SHP77 treated with DMSO at 0.1 percent for 48 hours (cell line): ENCODE data around the gene SLC25A39.

Experiments
- DNase-seq: peaks from one replicate; lab custom pipeline; 2025; lab: John Stamatoyannopoulos, UW

Gene SLC25A39

DNA sequence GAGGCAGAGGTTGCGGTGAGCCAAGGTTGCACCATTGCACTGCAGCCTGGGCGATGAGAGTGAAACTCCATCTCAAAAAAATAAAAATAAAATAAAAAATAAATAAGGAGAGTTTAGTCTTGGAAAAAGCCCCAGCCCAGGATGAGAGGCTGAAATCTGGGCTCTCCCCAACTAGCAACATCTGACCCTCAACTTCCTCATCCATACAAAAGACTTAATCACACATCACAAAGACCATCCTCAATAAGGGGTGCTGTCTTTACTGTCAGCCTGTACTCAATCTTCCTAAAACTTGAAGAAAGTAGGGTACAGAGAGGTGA, 45.3 kb downstream of the SLC25A39 start:
- DNase-seq = no peak

DNA sequence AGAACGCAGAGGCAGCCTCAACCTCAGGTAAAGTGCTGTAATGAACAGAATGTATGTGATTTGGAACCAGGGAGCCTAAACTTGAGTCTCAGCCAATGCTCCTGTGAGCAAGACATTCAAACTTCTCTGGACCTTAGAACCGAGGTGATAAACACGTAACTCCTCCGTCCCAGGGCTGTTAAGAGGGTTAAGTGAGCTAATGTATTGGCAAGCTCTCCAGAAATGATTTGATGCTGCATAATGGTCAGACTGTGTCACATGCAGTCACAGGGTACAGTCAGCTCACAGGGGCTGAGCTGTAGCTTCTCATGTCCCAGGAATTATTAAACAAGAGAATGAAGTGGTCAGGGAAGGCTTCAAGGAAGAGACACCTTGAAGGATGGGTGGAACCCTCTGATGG, 46.6 kb downstream of the SLC25A39 start:
- no peak for DNase-seq

DNA sequence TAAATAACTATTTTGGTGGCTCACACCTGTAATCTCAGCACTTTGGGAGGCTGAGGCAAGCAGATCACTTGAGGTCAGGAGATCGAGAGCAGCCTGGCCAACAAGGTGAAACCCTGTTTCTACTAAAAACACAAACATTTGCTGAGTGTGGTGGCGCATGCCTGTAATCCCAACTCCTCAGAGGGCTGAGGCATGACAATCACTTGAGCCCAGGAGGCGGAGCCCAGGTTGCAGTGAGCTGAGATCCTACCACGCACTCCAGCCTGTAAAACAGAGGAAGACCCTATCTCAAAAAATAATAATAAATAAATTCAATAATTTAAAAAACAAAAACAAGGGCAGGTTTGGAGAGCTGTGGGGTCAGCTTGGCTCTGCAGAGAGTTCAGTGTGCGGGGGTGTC, 51.0 kb downstream of the SLC25A39 start:
- no peak for DNase-seq

DNA sequence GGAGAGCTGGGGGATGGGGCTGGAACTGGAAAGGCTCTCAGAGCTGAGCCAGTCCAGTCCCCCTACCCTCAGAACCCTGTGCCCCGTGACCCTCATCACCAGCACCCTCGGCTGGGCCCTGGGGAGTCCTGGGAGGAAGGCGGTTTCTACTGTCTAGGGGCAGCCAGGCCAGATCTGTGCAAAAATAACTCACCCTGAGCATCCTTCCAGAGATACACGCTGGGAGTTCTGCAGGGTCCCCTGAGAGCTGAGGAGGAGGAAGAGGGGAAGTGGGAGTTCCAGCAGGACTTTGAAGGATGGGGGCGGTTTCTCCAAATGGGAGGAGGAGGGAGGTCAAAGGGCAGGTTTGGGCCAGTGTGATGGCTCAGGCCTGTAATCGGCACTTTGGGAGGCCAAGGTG, 51.7 kb downstream of the SLC25A39 start:
- DNase-seq = no peak

DNA sequence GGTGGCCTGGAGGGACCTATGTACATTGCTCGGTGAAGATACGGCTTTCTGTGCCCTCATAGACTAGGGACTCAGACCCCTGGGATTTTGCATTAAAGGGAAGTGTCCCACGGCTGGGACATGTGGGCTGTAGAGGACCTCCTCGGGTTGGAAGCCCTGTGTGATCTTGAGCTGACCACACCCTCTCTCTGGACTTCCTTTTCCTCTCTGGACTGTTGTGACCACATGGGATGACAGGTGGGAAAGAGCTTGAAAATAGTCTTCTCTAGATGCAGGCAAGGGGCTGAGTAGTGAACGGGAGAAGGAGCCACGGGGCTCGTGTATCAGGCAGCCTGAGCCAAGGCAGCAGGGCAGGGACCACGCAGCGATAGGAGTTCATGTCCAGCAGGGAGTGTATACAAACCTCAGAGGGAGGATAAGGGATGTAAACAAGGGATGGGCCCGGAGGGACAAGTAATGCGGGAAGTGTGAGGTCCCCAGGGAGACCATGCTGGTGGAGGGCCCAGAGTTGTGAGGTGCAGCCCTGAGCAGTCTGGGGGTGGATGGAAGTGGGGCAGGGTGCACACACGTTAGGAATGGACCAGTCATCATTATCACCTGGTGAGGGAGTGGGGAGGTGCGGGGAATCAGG, 52.2 kb downstream of the SLC25A39 start:
- DNase-seq = no peak
